CD4-positive, alpha-beta T cell (primary cell): Measurements from ENCODE around the gene IFI27L1. TPM values are rescaled to one million over a fixed set of nuclear protein-coding genes. Genes with fewer than 3 reads are reported as not detected.

Experiments used
- ATAC-seq: fragments of 200-7000 bp; cut with Tn5 transposase; one replicate; pipeline ENCODE4 v1.10.0; 2022; ENCODE audit warnings: mild to moderate bottlenecking; ENCODE audit not compliant: poor library complexity
- CTCF ChIA-PET: fragments of 350-600 bp; sonication (Branson Sonifier 250); formaldehyde crosslinking; loops from one replicate; lab custom pipeline; 2021; ENCODE audit warnings: antibody characterized with exemption, inconsistent platforms; lab: Charles Lee
- POLR2A ChIA-PET: fragments of 350-600 bp; sonication (Branson Sonifier 250); formaldehyde crosslinking; loops from one replicate; lab custom pipeline; 2021; ENCODE audit warnings: antibody characterized with exemption, inconsistent platforms; lab: Charles Lee
- DNase-seq, 14 experiments: peaks; one replicate each; pipeline ENCODE4 v3.0.0-alpha.2; 2013 to 2020; ENCODE audit warnings: mixed read lengths in 2 of 14
- H3K27ac ChIP-seq, 2 donors: one replicate each; pipeline versions ENCODE4 v1.5.1 to v1.7.0; 2013; ENCODE audit warnings: low read length in 2 of 2, low read depth in 1 of 2, mild to moderate bottlenecking in 1 of 2
- H3K27me3 ChIP-seq, 2 experiments: 1 replicate in 1 of 2; 2 replicates in 1 of 2; pipeline versions ENCODE4 v1.6.1 to v1.7.0; 2013; ENCODE audit warnings: low read length in 2 of 2, control low read depth in 1 of 2, mild to moderate bottlenecking in 1 of 2, moderate library complexity in 1 of 2; ENCODE audit not compliant: insufficient read depth in 2 of 2, control insufficient read depth in 1 of 2
- H3K36me3 ChIP-seq: one replicate; pipeline ENCODE4 v1.6.1; 2013; ENCODE audit warnings: low read length, control low read depth; ENCODE audit not compliant: insufficient read depth
- H3K4me1 ChIP-seq: one replicate; pipeline ENCODE4 v1.6.1; 2013; ENCODE audit warnings: low read length, control low read depth; ENCODE audit not compliant: insufficient read depth
- H3K4me3 ChIP-seq: one replicate; pipeline ENCODE4 v1.5.1; 2013; ENCODE audit warnings: mild to moderate bottlenecking, low read length, moderate library complexity
- H3K9me3 ChIP-seq, 2 experiments: 1 replicate in 1 of 2; 2 replicates in 1 of 2; pipeline versions ENCODE4 v1.6.1 to v1.7.0; 2013; ENCODE audit warnings: low read length in 2 of 2, mild to moderate bottlenecking in 2 of 2, control low read depth in 1 of 2, moderate library complexity in 1 of 2; ENCODE audit not compliant: control insufficient read depth in 1 of 2, insufficient read depth in 1 of 2
- H3K27ac Mint-ChIP-seq: one replicate; pipeline ENCODE4 v1.8.0; 2020; ENCODE audit warnings: mixed read lengths
- H3K27me3 Mint-ChIP-seq: one replicate; pipeline ENCODE4 v1.8.0; 2021; ENCODE audit warnings: mixed read lengths
- H3K36me3 Mint-ChIP-seq: one replicate; pipeline ENCODE4 v1.8.0; 2021; ENCODE audit warnings: low read depth, mixed read lengths
- H3K4me1 Mint-ChIP-seq: one replicate; pipeline ENCODE4 v1.8.0; 2021; ENCODE audit warnings: low read depth, mixed read lengths
- H3K4me3 Mint-ChIP-seq: one replicate; pipeline ENCODE4 v1.8.0; 2020; ENCODE audit warnings: mild to moderate bottlenecking, mixed read lengths
- H3K9me3 Mint-ChIP-seq: one replicate; pipeline ENCODE4 v1.8.0; 2020; ENCODE audit warnings: mixed read lengths
- intact Hi-C, 2 experiments: fragments of 100-400 bp; cut with DNase I in 1 of 2; cut with micrococcal nuclease in 1 of 2; formaldehyde crosslinking; loops; one replicate each; pipeline versions ENCODE4 v1.15.1 to v1.9.0; 2023 to 2025; cut with DNase I, micrococcal nuclease
- total RNA-seq, 174 experiments: library from RNA in 2 of 174; stranded (reverse) in 2 of 174; gene quantifications; one replicate each; pipeline ENCODE4 v1.2.3 and lab custom pipeline; 2021 to 2026
- TF ChIP-seq, protein P1 (sequence below): fragments of 200-600 bp; IDR thresholded peaks from one replicate; pipeline ENCODE4 v1.8.0; 2022; ENCODE audit warnings: antibody characterized with exemption, mild to moderate bottlenecking

IFI27L1 gene
- total RNA-seq, 2 experiments from 2014 or later, result 14.1 to 14.3 TPM

DNA sequence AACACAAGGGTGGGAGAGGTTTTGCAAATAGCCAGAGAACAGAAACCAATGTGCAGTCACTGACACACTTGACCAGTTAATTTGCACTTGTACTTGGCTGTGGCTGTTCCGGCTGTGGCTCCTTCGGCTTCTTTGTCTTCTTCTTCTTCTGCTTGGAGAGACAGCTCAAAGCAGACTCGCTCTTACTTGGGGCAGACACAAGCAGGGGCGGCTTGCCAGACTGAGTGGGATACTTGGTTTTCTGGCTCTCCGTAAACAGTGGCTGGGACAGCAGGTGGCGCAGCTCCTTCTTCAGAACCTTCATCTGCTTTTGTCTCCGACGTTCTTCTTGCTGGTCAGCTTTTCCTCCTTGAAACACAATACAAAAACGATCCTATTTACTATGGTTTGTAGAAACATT lies 30.0 kb upstream of the IFI27L1 start:
- TF ChIP-seq, protein P1, sequence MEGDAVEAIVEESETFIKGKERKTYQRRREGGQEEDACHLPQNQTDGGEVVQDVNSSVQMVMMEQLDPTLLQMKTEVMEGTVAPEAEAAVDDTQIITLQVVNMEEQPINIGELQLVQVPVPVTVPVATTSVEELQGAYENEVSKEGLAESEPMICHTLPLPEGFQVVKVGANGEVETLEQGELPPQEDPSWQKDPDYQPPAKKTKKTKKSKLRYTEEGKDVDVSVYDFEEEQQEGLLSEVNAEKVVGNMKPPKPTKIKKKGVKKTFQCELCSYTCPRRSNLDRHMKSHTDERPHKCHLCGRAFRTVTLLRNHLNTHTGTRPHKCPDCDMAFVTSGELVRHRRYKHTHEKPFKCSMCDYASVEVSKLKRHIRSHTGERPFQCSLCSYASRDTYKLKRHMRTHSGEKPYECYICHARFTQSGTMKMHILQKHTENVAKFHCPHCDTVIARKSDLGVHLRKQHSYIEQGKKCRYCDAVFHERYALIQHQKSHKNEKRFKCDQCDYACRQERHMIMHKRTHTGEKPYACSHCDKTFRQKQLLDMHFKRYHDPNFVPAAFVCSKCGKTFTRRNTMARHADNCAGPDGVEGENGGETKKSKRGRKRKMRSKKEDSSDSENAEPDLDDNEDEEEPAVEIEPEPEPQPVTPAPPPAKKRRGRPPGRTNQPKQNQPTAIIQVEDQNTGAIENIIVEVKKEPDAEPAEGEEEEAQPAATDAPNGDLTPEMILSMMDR, result no peak
- Mint-ChIP-seq H3K4me1 (peaks cover 22% of the 10 kb centered on the region), H3K4me3 (no peak overlapping the region), H3K27me3 (no peaks in the 10 kb centered on the region), H3K36me3 (peaks cover 98% of the 10 kb centered on the region), H3K9me3 (no peaks in the 10 kb centered on the region), H3K27ac (peak overlapping the region; percentile 69)
- H3K4me3 ChIP-seq, result no peak overlapping the region
- H3K27ac ChIP-seq, result no peak overlapping the region
- peak in 1 of 14 experiments; percentile 23 for DNase-seq
- intact Hi-C loops, result loop anchor here in 1 of 2 experiments (2.0 kb wide), 1 partner anchor 130 kb away; no protein-coding TSS in a partner anchor
- peaks cover 97% of the 10 kb centered on the region for H3K36me3 ChIP-seq
- CTCF ChIA-PET, result interaction anchor here (1.1 kb wide), 1 partner anchor 86 kb away, joined by 3 read pairs; no protein-coding TSS in a partner anchor
- no peaks in the 10 kb centered on the region for H3K9me3 ChIP-seq
- no peaks in the 10 kb centered on the region for H3K27me3 ChIP-seq
- ATAC-seq, result no peak
- POLR2A ChIA-PET, result interaction anchor here (0.7 to 1.1 kb wide), 2 partner anchors 30 kb away, joined by 3 to 4 read pairs; partner anchors contain the start of genes DDX24 and IFI27L1
- H3K4me1 ChIP-seq, result no peaks in the 10 kb centered on the region

GRCh38 chr14:94051779-94052178 lies 29.3 kb upstream of the IFI27L1 start:
- POLR2A ChIA-PET, result interaction anchor here (0.8 to 1.1 kb wide), 2 partner anchors 10 to 29 kb away, joined by 3 to 4 read pairs; partner anchors contain the start of genes DDX24 and IFI27L1

GRCh38 chr14:94052199-94052598 lies 28.9 kb upstream of the IFI27L1 start:
- H3K9me3 ChIP-seq, result no peaks in the 10 kb centered on the region
- ChIA-PET POLR2A (interaction anchor here (0.8 to 1.1 kb wide), 2 partner anchors 9 to 29 kb away, joined by 3 to 4 read pairs; partner anchors contain the start of genes DDX24 and IFI27L1), CTCF (interaction anchor here (2.0 kb wide), 1 partner anchor 85 kb away, joined by 7 read pairs; no protein-coding TSS in a partner anchor)
- ATAC-seq (no peak), DNase-seq (no peak)
- Mint-ChIP-seq H3K4me1 (peaks cover 30% of the 10 kb centered on the region), H3K27ac (peak overlapping the region; percentile 42), H3K9me3 (no peaks in the 10 kb centered on the region), H3K36me3 (peaks cover 98% of the 10 kb centered on the region), H3K4me3 (peak overlapping the region; percentile 2), H3K27me3 (no peaks in the 10 kb centered on the region)
- intact Hi-C loops, result no loop called here
- peaks cover 97% of the 10 kb centered on the region for H3K36me3 ChIP-seq
- no peak overlapping the region for H3K4me3 ChIP-seq
- H3K27me3 ChIP-seq, result no peaks in the 10 kb centered on the region
- peaks cover 7% of the 10 kb centered on the region for H3K4me1 ChIP-seq
- TF ChIP-seq, protein P1, result no peak
- no peak overlapping the region for H3K27ac ChIP-seq

More at GRCh38 chr14:94051779-94052178, 29.3 kb upstream of the IFI27L1 start:
- TF ChIP-seq, protein P1, result no peak
- H3K4me3 Mint-ChIP-seq, result no peak overlapping the region
- H3K36me3 Mint-ChIP-seq, result peaks cover 98% of the 10 kb centered on the region
- H3K4me1 ChIP-seq, result peaks cover 4% of the 10 kb centered on the region
- no peaks in the 10 kb centered on the region for H3K27me3 Mint-ChIP-seq
- CTCF ChIA-PET, result interaction anchor here (1.1 kb wide), 1 partner anchor 85 kb away, joined by 3 read pairs; no protein-coding TSS in a partner anchor
- H3K9me3 Mint-ChIP-seq, result no peaks in the 10 kb centered on the region
- DNase-seq, result peak in 1 of 14 experiments; percentile 4
- H3K4me3 ChIP-seq, result no peak overlapping the region
- H3K27me3 ChIP-seq, result no peaks in the 10 kb centered on the region
- no peak overlapping the region for H3K27ac ChIP-seq
- intact Hi-C loops, result loop anchor here in 1 of 2 experiments (2.0 kb wide), 1 partner anchor 129 kb away; no protein-coding TSS in a partner anchor
- H3K9me3 ChIP-seq, result no peaks in the 10 kb centered on the region
- no peak overlapping the region for H3K27ac Mint-ChIP-seq
- peaks cover 97% of the 10 kb centered on the region for H3K36me3 ChIP-seq
- peaks cover 26% of the 10 kb centered on the region for H3K4me1 Mint-ChIP-seq
- no peak for ATAC-seq
